CD14-positive monocyte (primary cell): Measurements from ENCODE around the gene IGFALS. TPM values are rescaled to one million over a fixed set of nuclear protein-coding genes. Genes with fewer than 3 reads are reported as not detected.

Experiments used
- DNase-seq, 3 donors: peaks; one replicate each; pipeline ENCODE4 v3.0.0-alpha.2; 2011 to 2022
- H2AFZ ChIP-seq: 2 replicates; pipeline ENCODE4 v1.6.0; 2012; ENCODE audit warnings: mild to moderate bottlenecking, low read depth, low read length, inconsistent platforms; ENCODE audit not compliant: insufficient read depth, poor library complexity, severe bottlenecking
- H3K27ac ChIP-seq, 2 donors: 1 replicate in 1 of 2; 2 replicates in 1 of 2; pipeline ENCODE4 v1.5.1; 2012 to 2013; ENCODE audit warnings: low read length in 2 of 2, control low read depth in 1 of 2, inconsistent platforms in 1 of 2, low read depth in 1 of 2, mild to moderate bottlenecking in 1 of 2
- H3K27me3 ChIP-seq, 2 donors: one replicate each; pipeline versions ENCODE4 v1.6.0 to v1.6.1; 2011 to 2013; ENCODE audit warnings: low read length in 2 of 2; ENCODE audit not compliant: control insufficient read depth in 2 of 2, insufficient read depth in 2 of 2
- H3K36me3 ChIP-seq, 2 donors: replicated peaks in 1 of 2; 1 replicate in 1 of 2; 2 replicates in 1 of 2; pipeline versions ENCODE4 v1.5.1 to v1.6.1; 2012 to 2013; ENCODE audit warnings: low read length in 2 of 2, control low read depth in 1 of 2, inconsistent platforms in 1 of 2, mild to moderate bottlenecking in 1 of 2; ENCODE audit not compliant: insufficient read depth in 2 of 2, control insufficient read depth in 1 of 2
- H3K4me1 ChIP-seq, 2 donors: 1 replicate in 1 of 2; 2 replicates in 1 of 2; pipeline versions ENCODE4 v1.5.1 to v1.6.1; 2012 to 2013; ENCODE audit warnings: low read length in 2 of 2, control low read depth in 1 of 2, inconsistent platforms in 1 of 2, mild to moderate bottlenecking in 1 of 2, moderate library complexity in 1 of 2; ENCODE audit not compliant: insufficient read depth in 2 of 2, control insufficient read depth in 1 of 2
- H3K4me2 ChIP-seq: replicated peaks from 2 replicates; pipeline ENCODE3; 2012; ENCODE audit warnings: low read length, moderate library complexity, mild to moderate bottlenecking; ENCODE audit not compliant: poor library complexity, severe bottlenecking; ENCODE audit errors: extremely low read depth
- H3K4me3 ChIP-seq, 3 experiments: fragments of 200-600 bp in 1 of 3; sonication (generic) in 1 of 3; replicated peaks in 1 of 3; 1 replicate in 2 of 3; 2 replicates in 1 of 3; pipeline ENCODE4 v1.5.1; 2011 to 2013; ENCODE audit warnings: low read length in 3 of 3, mild to moderate bottlenecking in 3 of 3, control low read depth in 2 of 3, low read depth in 2 of 3, inconsistent platforms in 1 of 3, moderate library complexity in 1 of 3
- H3K79me2 ChIP-seq: 2 replicates; pipeline ENCODE4 v1.6.0; 2012; ENCODE audit warnings: mild to moderate bottlenecking, control low read depth, inconsistent platforms, low read length, moderate library complexity; ENCODE audit not compliant: insufficient read depth
- H3K9ac ChIP-seq: 2 replicates; pipeline ENCODE4 v1.6.0; 2017; ENCODE audit warnings: low read length, mild to moderate bottlenecking; ENCODE audit not compliant: insufficient read depth, poor library complexity, severe bottlenecking
- H3K9me3 ChIP-seq, 2 donors: replicated peaks in 1 of 2; 1 replicate in 1 of 2; 2 replicates in 1 of 2; pipeline versions ENCODE4 v1.5.1 to v1.6.1; 2012 to 2013; ENCODE audit warnings: low read length in 2 of 2, control low read depth in 1 of 2; ENCODE audit not compliant: control insufficient read depth in 1 of 2, insufficient read depth in 1 of 2
- H4K20me1 ChIP-seq: 2 replicates; pipeline ENCODE4 v1.6.0; 2012; ENCODE audit warnings: mild to moderate bottlenecking, low read length, control low read depth, moderate library complexity; ENCODE audit not compliant: insufficient read depth
- H3K27ac Mint-ChIP-seq, 7 donors: one replicate each; pipeline ENCODE4 v1.8.0; 2020; ENCODE audit warnings: mild to moderate bottlenecking in 7 of 7, mixed read lengths in 7 of 7, moderate library complexity in 6 of 7, inconsistent platforms in 2 of 7
- H3K27me3 Mint-ChIP-seq, 3 donors: one replicate each; pipeline ENCODE4 v1.8.0; 2021 to 2022; ENCODE audit warnings: low read depth in 3 of 3, mild to moderate bottlenecking in 3 of 3, mixed read lengths in 3 of 3, moderate library complexity in 3 of 3, inconsistent platforms in 1 of 3
- H3K36me3 Mint-ChIP-seq, 2 donors: one replicate each; pipeline ENCODE4 v1.8.0; 2020; ENCODE audit warnings: mixed read lengths in 2 of 2, inconsistent platforms in 1 of 2, mild to moderate bottlenecking in 1 of 2
- H3K4me1 Mint-ChIP-seq: one replicate; pipeline ENCODE4 v1.8.0; 2020; ENCODE audit warnings: mild to moderate bottlenecking, mixed read lengths
- H3K4me3 Mint-ChIP-seq, 2 donors: one replicate each; pipeline ENCODE4 v1.8.0; 2020; ENCODE audit warnings: mild to moderate bottlenecking in 2 of 2, mixed read lengths in 2 of 2, moderate library complexity in 1 of 2
- H3K9me3 Mint-ChIP-seq, 7 donors: one replicate each; pipeline ENCODE4 v1.8.0; 2020 to 2022; ENCODE audit warnings: mixed read lengths in 7 of 7, mild to moderate bottlenecking in 6 of 7, moderate library complexity in 6 of 7, inconsistent platforms in 2 of 7
- WGBS: methylation state at CpG from one replicate; pipeline ENCODE4 v1.1.5; 2013; ENCODE audit warnings: missing lambda C conversion rate; ENCODE audit not compliant: insufficient coverage; 5-methylcytosine and 5-hydroxymethylcytosine counted together
- intact Hi-C, 2 donors: fragments of 100-400 bp; cut with micrococcal nuclease; formaldehyde crosslinking; loops; one replicate each; pipeline versions ENCODE4 v1.15.0 to v1.15.1; 2023
- polyA plus RNA-seq, 3 donors: library from polyadenylated mRNA; depleted of rRNA in 1 of 3; unstranded in 2 of 3; stranded (reverse) in 1 of 3; fragments of 300-500 nt in 2 of 3; fragments of >200 nt in 1 of 3; fragmentation: Illumina TruSeq in 2 of 3; gene quantifications; 1 replicate in 2 of 3; 2 replicates in 1 of 3; pipeline ENCODE4 v1.2.3, GENCODE V29; 2012 to 2021
- TF ChIP-seq, protein P1 (sequence below): fragments of 200-600 bp; IDR thresholded peaks from one replicate; pipeline ENCODE4 v1.8.0; 2022; ENCODE audit warnings: antibody characterized with exemption, mild to moderate bottlenecking

The IGFALS gene
- polyA plus RNA-seq, 3 donors: 0.07 TPM; not detected in 2

DNA sequence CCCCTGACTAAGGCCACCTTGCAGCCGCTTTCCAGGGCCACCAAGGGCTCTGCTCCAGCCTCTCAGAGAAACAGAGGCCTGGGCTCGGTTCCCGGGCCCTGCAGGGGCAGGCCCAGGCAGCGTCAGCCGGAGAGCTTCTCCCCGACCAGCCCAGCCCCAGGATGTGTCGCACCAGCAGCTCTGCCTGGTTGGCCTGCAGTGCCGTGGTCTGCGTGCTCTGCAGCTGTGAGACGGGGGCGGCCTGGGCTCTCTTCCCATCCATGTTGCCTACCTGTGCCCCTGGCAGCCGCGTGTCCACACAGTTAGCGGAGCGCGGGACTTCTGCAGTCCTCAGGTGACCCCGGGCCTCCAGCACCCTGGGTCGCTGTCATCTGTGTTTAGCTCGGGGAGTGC lies 4.8 kb downstream of the IGFALS start:
- peaks cover 33% of the 10 kb centered on the region for H3K79me2 ChIP-seq
- DNase-seq: no peak
- H3K9ac ChIP-seq: no peak overlapping the region
- peaks cover 33% of the 10 kb centered on the region for H4K20me1 ChIP-seq
- no peaks in the 10 kb centered on the region for H3K9me3 Mint-ChIP-seq
- H3K27ac ChIP-seq: no peak overlapping the region
- no peaks in the 10 kb centered on the region for H3K27me3 Mint-ChIP-seq
- WGBS: 86% methylated on average over 19 of the region's 19 CpGs
- no peak overlapping the region for H3K4me3 ChIP-seq
- no peak overlapping the region for H2AFZ ChIP-seq
- peaks cover 8% of the 10 kb centered on the region for H3K4me1 Mint-ChIP-seq
- TF ChIP-seq, protein P1, sequence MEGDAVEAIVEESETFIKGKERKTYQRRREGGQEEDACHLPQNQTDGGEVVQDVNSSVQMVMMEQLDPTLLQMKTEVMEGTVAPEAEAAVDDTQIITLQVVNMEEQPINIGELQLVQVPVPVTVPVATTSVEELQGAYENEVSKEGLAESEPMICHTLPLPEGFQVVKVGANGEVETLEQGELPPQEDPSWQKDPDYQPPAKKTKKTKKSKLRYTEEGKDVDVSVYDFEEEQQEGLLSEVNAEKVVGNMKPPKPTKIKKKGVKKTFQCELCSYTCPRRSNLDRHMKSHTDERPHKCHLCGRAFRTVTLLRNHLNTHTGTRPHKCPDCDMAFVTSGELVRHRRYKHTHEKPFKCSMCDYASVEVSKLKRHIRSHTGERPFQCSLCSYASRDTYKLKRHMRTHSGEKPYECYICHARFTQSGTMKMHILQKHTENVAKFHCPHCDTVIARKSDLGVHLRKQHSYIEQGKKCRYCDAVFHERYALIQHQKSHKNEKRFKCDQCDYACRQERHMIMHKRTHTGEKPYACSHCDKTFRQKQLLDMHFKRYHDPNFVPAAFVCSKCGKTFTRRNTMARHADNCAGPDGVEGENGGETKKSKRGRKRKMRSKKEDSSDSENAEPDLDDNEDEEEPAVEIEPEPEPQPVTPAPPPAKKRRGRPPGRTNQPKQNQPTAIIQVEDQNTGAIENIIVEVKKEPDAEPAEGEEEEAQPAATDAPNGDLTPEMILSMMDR: no peak
- H3K27me3 ChIP-seq: no peaks in the 10 kb centered on the region
- H3K9me3 ChIP-seq: no peaks in the 10 kb centered on the region
- H3K27ac Mint-ChIP-seq: no peak overlapping the region
- intact Hi-C loops: loop anchor here in 1 of 2 donors (10.0 kb wide), 2 partner anchors 84 to 364 kb away; partner anchors contain the start of genes MAPK8IP3 and UQCC4
- H3K4me3 Mint-ChIP-seq: no peak overlapping the region
- peaks cover 42 to 44% of the 10 kb centered on the region in 2 donors for H3K36me3 ChIP-seq
- H3K36me3 Mint-ChIP-seq: peaks cover 18 to 55% of the 10 kb centered on the region in 2 donors
- H3K4me1 ChIP-seq: peaks cover 6 to 7% of the 10 kb centered on the region in 2 donors
- H3K4me2 ChIP-seq: no peak overlapping the region

DNA sequence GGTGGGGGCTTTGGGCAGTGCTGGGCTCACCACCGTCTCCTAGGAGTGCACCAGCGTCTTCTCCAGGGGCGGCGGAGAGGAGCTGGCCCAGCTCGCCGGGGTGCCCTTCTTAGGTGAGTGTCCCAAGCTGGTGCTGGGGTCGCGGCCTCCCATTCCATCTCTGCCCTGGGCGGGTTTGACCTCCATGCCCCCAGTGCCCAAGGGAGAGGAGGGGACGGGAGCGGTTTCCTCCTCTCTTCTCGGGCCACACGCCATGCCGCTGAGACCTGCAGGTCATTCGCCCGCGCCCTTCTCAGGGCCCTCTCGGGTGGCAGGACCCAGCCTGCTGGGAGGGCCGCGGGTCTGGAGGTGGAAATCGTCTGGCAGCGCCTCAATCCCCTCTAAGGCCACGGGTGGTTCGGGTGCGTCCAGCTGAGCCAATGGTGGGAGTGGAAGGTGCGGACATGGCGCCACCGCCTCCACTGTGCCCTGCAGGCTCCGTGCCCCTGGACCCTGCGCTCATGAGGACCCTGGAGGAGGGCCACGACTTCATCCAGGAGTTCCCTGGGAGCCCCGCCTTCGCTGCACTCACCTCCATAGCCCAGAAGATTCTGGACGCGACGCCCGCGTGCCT lies 5.3 kb downstream of the IGFALS start:
- no peak for DNase-seq

More for the DNA sequence above, 5.3 kb downstream of the IGFALS start:
- peaks cover 42 to 44% of the 10 kb centered on the region in 2 donors for H3K36me3 ChIP-seq
- intact Hi-C loops: loop anchor here in 1 of 2 donors (10.0 kb wide), 2 partner anchors 83 to 363 kb away; partner anchors contain the start of genes MAPK8IP3 and UQCC4
- H3K4me1 ChIP-seq: peaks cover 11 to 12% of the 10 kb centered on the region in 2 donors
- H4K20me1 ChIP-seq: peaks cover 33% of the 10 kb centered on the region
- no peaks in the 10 kb centered on the region for H3K27me3 Mint-ChIP-seq
- H2AFZ ChIP-seq: no peak overlapping the region
- peaks cover 36% of the 10 kb centered on the region for H3K79me2 ChIP-seq
- no peaks in the 10 kb centered on the region for H3K9me3 Mint-ChIP-seq
- H3K27me3 ChIP-seq: no peaks in the 10 kb centered on the region
- H3K27ac ChIP-seq: no peak overlapping the region
- H3K36me3 Mint-ChIP-seq: peaks cover 18 to 55% of the 10 kb centered on the region in 2 donors
- no peak overlapping the region for H3K4me3 ChIP-seq
- TF ChIP-seq, protein P1: no peak
- no peak overlapping the region for H3K27ac Mint-ChIP-seq
- no peak overlapping the region for H3K9ac ChIP-seq
- H3K4me2 ChIP-seq: no peak overlapping the region
- no peaks in the 10 kb centered on the region for H3K9me3 ChIP-seq
- no peak overlapping the region for H3K4me3 Mint-ChIP-seq
- WGBS: 99% methylated on average over 33 of the region's 38 CpGs
- peaks cover 12% of the 10 kb centered on the region for H3K4me1 Mint-ChIP-seq
